GM21825 (cell line): ENCODE measurements around the gene HOXB9.

ENCODE experiments used
- ATAC-seq: cut with Tn5 transposase; IDR thresholded peaks from one replicate; pipeline ENCODE4 v1.9.1; 2021; ENCODE audit warnings: mild to moderate bottlenecking, moderate library complexity; ENCODE audit not compliant: unreplicated experiment

The HOXB9 gene

DNA sequence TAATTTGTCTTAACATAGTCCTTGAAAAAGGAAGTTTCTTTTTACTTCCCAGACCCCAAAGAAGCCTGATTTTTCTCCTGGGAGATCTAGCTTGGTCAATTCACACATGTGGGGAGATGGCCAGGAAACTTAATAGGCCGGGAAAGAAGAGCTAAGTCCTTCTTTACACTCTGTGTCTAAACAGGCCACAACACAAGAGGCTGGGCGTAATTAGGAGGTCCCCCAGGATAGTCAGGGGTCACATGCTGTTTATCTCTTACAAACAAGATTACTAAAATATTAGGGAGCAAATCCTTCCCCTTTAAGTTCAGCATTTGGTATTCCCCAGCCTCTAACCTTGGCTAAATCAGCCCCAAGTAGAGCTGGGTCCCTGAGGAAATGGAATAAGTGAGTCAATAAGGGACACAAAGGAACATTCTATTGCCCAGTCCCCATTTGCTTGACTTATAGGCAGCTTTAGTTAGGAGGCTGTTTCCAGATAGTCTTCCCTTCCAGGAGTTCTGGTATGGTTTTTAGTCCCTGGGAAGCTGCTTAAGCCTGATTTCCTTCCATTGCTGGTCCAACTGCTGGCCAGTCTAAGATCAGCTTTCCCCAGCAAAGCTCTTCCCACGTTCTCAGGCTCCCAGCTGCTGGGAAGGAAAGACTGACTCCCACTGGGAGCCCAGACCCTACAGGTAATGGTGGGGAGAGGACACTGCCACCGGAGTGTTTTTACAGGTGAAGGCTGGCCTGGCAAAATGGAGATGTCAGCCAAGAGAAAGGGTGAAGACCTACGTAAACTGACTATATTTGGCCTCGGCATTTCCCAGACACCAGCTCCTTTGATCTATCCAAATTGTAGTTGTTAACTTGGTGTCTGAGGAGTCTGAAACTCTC, 14.1 kb upstream of the HOXB9 start:
- no peak for ATAC-seq

DNA sequence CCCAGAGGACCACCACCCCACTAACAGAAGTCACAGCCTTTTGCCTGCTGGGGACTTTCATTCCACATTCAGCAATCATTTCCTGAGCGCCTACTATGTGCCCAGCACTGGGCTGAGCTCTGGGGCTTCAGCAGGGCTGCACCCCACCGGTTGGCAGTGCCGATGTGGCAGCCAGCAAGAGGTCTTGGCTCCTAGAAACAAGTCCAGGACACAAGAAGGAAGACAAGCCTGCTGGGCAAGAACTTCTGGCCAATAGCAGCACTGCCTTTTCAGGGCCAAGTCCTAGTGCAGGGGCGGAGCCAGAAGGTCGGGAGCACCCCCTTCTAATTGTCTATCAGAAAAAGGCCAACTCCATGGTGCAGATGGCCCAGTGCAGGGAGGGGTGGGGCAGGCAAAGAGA, 13.0 kb upstream of the HOXB9 start:
- ATAC-seq: no peak

DNA sequence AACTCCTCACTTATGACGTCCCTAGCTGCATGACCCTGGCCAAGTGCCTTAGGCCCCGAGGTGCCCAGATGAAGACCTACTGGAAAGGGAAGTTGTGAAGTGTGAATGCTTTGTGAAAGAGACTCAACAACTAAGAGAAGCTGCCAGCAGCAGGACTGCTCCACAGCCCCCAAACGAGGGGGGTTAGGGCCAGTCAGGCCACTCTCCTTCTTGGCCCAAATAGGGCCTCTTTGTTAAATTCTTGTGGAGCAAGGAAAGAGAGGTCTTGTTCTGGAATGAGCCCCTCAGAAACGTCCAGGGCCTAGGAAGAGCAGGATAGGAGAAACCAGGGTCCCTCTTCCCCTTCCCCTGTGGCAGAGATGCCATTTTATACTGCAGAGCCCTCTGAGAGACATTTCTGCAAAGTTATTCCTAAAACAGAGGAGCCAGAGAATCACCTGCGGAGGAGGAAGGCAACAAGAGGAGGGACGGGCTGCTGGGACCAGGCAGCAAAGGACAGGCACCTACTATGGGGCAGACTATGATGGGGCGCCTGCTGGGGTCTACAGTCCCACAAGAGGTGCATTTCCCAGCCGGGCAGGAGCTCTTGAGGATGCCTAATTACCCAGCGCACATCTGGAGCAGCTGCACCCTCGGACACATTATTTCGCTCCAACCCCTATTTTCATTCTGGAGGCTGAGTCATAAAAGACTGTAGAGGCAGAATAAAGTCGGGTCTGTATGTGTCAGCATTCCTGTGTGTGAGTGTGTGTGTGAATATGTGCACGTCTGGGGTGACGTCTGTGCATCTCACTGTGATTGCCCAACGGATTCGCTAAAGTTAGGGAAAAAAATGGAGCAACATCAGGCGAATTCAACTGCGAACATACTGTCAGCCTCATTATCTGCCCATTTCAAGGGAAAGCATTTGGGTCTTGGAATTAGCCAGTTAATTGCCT, 11.4 kb upstream of the HOXB9 start:
- ATAC-seq: no peak

DNA sequence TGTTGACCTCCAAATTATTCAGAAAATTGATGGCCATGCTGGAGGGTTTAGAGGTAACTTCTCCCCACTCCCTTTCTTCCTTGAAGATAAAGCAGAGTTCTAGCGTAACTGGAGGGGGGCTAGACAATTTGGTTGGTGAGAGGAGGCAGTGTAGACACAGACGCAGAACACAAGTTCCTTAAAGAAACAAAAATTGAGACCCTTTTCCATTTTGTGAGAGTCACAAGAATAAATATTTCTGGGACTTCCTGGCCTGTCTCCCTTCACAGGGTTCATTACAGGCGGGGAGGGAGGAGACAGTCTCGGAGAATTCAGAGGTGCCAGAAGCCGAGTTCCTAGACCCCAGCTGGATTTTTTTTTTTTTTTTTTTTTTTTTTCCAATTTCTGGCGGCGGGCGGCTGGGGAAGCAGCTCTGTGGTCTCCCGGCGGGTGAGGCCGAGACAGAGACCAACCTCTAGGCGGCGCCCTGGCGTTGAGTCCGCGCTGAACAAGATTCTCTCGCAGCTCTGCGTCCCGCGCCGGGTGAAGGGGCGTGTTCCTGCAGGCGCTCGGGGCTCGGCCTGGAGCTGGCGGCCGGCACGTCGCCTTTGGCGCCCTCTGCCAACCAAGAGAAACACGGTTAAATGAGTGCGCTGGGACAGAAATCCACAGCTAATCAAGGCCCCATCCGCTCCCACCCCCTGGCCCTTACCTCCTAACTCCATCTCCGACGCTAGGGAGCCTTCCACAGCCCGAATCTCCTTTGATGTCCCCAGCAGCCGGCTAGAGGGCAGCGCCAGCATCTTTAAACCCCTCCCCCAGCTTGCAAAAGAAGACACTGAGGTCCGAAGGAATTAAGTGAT, 10.2 kb upstream of the HOXB9 start:
- peak; percentile 54 for ATAC-seq

DNA sequence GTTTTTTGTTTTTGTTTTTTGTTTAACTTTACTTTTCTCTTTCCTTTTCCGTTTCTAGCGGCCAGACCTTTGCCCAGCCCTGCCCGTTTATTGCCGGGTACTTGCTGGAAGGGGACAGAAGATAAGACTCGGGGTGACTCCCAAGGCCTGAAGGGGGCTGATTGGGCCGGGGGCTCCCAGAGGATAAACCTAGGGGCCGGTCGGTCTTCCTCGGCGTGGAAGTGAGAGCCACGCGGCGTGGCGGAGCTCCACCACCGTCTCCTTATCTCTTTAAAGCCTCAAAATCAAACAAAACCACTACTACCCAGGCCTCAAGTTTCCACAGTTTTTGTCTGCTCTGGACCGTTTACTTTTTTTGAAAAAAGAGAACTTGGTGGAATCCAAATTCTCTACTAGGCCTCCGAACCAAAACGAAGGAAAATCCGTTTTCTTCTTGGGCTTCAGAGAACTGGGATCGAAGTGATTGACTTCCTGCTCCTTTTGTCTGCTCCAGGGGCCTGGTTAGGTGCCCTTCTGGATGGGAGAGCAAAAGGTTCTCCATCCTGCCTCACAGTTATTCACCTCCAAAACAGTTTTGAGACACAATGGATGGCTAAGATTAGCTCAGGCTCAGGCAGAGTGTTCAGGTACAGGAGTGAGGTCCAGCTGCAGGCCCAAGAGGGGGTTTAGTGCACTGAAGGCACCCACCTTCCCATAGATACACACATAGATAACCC, 8.5 kb upstream of the HOXB9 start:
- ATAC-seq: no peak

DNA sequence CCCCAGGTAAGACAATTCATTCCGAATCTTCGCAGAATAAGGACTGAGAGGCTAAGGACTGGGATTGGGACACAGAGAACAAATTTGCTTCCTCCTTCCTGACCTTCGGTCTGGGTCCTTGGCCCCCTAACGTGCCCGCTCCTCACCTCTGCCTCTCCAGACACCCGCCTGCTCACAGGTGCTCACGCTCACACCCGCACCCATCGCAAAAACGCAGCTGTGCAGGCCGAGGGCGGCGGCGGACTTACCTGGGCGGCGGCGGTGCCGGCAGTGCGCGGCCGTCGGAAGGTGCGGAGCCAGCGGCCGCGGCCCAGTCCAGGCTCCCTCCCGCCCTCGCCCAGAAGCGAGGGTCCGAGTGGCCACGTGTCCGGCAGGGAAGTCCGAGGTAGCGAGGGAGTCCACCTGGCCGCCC, 7.1 kb upstream of the HOXB9 start:
- no peak for ATAC-seq

DNA sequence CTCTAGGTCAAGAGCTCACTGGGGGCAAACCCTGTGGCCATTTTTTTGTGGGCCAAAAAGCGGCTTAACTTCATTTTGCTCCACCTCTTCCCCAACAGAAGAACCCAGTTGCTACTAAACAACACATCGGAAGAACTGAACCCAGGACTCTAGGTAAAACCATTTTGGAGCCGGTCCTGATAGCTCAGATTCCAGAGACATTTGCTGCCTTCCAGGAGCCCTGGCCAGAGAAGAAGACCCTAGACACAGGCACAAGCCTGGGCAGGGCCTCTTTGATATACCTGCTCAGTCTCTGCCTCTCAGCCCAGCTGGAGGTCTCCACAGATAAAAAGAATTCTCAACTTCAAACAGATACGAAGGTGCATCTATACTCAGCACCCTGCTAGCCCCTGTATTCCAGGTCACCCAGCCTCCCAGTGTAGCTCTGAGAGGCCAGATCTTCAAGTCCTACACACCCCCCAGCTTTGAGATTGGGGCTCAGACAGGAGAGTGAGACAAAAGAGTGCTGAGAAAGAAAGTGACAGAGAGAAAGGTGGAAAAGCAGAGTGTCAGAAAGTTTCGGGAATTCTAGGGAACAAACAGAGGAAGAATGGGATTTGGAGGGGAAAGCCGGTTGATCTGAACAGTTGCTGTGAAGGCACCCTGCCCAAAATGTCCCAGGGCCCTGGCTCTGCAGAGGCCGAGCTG, 6.6 kb upstream of the HOXB9 start:
- no peak for ATAC-seq

DNA sequence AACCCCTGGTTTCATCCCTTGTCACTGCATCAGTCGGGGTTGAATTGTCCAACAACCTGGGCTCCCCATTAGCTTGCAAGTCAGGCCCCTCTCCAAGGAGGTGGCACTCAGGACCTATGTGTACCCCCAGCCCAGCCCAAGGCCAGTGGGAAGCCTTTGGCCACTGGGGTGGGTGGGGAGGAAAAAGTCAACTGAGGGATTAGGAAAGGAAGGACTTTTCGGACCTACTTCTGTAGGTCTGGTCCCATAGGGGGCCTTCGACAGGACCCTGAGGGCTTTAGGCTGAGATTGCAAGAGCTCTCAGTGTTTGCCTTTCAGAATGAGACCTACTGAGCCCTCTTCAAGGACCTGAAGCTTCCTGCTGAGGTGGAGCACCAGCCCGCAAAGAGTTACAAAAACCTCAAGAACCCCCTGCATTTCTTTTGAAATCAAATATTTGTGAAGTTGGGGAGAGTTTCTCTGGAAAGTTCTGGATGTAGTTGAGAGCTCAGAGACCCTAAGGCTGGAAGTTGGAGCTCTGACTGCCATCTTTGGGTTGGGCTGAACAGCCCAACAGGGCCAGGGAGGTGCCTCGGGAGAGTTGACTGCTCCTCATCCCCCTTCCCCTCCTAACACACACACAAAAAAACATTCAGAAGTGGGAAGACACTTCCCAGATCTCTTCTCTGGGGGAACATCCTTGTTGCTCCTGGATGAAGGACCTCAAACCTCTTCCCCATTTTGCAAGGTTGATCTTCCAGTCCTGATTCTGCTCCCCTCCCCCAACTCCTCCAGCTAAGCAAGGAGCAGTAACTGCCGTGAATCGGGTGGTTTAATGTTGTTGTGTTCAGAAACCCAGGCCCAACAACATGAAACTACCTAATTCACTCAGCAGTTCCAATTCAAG, 5.8 kb upstream of the HOXB9 start:
- no peak for ATAC-seq

DNA sequence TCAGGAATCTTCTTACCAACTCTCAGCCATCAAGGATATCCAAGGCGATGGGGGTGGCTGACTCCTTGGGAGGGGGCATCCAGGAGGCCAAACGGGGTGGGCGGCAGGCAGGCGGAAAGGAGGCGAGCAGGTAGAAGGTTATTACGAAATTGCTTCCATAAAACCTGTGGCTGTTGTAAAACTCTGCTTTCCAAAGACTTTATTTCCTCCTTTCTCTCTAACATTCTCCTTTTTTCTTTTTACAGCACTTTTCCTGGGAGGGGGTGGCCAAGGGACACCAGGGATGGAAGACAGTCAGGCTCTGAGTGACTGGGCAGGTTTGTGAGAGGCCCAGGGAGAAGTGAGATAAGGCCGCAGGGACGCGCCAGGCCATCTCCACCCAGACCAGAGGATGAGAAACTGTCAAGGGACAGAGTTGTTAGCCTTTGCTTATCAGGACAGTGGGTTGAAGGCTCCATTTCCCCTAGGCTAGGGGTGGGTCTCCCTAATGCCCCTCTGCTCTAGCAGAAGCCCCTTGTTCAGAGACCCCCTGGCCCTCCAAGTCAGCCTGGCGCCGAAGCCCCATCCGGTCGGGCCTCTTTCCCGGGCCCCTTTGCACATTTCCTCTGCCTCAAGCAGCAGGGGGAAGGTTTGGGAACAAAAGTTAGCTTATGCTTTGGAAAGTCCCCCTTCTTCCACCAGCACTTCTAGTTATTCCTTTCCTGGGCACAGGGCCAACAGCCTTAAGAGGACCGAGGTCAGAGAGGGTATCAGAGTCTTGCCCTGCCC, 5.0 kb upstream of the HOXB9 start:
- ATAC-seq: no peak

DNA sequence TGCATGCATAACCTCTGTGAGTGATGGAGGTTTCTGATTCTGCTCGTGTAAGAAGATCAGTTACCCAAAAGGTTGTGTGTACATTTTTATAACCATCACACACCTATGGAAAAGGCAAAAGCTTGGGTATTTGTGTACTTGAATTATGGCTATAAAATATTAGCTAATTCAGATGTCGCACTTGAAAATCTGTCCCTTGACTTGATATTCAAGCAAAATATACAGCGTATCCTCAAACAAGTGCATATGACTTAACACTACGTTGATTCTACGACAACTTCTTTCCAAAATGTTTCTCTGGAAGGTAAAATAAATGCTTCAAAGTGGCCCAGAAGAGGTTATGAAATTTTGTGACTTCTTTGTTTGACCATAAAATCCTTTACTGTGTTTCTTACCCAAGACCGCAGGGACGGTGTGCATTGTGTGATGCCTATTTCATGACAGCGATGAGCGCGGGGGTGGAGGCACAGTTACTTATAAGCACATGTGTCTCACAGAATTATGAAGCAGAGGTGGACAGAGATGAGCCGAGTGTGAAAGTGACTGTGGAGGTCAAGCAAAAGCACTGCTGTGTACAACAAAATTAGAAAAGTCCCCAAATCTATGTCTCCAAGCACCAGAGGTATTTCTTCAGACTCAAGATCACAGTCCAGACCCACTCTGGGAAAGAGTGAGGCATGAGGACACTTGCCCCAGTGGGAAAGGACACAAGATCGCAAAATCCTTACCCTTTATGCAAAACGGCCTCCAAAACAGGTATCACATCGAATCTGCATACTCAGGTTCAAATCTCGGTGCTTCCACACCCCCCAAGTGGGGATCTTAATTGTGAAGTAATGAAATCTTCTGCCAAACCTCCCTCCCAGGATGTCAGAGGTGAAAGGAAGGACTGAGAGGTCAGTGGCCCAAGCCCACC, 4.1 kb upstream of the HOXB9 start:
- no peak for ATAC-seq

DNA sequence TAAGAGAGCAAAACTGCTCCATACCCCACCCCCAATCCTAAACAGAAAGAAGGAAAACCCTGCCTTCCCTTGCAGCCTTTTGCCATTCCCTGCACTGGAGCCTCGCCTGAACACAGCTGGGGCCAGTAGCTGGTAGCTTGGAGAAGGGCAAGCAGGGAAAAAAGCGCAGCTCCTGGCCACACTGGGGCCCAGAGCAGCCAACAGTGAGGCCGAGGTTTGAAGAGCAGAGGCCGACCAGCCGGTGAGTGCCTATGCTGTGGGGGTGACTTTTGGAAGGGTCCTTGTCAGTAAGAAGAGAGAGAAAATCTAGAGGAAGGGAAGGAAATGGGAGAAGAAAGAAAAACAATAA, 3.2 kb upstream of the HOXB9 start:
- ATAC-seq: no peak

DNA sequence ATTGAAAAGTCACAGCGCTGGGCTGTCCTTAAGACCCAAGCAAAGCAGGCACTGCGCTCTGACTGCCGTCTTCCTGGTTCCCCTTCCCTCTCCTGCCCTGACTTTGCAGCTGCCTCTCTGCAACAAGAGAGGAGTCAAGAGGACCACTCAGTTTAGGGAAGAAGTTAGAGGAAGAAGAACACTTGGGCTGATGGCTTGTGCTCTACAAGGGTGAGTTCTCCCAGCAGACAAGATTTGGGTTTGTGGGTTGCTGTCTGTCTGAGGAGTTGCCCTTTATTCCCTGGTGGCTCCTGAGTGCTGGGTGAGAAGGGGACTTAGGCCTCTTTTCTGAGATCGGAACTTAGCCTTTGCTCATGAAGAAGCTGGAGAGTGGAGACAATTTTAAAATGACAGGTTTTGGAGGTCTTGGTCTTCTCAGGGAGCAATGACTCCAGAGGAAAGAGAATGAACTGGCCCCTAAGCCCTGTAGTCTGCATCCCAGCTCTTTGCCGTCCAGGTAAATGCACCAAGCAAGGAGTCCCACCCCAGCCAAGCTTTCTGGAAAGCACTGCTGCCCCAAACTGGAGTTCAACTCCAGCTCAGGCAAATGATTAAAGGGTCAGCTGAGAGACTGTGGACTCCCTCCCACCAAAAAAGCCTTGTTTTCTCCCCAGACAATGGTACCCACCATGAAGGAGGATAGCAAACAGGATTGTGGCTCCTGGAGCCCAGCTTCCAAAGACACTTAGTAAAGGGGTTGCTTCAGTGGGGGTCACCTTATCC, 2.7 kb upstream of the HOXB9 start:
- ATAC-seq: no peak

DNA sequence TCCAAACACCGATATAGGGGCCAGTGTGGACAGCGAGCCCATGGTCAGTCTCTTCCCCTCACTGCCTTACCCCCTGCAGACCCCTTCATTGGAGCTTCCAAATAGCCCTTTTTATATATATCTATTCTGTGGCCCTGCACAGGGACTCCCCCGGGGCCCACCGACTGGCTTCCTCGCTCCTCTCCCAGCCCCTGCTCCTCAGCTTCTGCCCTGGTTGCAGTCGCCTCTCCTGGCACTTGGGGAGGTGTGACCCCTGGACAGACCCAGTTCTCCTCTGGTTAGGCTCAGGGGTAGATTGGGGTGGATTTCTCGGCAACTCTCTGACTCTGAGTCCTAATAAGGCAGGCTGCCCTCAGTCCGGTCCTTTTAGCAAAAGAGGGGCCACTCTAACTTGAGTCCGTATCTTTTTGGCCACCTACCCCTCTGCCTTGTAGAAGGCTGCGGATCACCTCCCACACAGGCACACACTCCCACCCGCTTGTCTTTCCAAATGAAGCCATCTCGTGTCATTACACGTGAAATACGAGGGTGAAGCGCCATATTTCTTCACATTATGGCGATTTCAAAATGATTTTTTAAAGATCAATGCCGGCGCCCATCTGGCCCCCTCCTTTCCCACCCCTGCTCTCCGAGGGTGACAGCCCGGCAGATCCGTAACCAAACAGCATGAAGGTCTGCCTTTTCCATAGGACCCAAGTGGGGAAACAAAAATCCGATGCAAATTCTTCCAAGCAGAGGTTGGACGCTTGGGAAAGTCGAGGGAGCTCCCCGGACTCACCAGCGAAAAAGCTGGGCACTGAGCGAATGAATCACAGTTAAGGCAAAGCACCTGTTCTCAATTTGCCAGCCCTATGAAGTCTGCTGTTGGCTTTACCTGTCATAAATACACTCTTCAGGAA, 1.7 kb upstream of the HOXB9 start:
- no peak for ATAC-seq

DNA sequence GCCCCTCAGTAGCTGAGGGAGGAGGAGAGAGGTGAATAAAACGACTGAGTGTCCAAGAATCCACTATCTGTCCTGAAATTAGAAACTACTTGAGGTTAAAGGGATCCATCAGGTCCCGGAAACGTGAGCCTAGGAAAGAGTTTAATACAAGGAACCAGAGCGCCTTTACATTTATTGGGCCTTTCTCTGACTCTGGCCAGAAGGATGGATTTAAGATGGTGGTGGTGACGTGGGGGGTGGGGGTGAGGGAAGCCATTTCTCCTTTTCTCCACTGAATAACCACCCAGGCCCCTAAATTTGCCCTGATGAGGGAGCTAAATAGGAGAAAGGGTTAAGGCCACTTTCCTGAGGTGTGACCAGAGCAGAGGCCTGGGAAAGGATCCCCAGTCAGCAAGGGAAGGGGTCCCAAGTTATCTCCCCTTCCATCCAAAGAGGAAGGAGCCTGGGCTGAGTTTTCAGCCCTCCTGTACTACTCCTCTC, 1.0 kb upstream of the HOXB9 start:
- ATAC-seq: no peak
